Smooth muscle cell of the pulmonary artery (primary cell): ENCODE results near the gene SYDE1. TPM values are rescaled to one million over a fixed set of nuclear protein-coding genes. Genes with fewer than 3 reads are reported as not detected.

Source experiments
- total RNA-seq: library from RNA; depleted of rRNA; stranded (reverse); fragments of >200 nt; gene quantifications from 2 replicates; pipeline ENCODE4 v1.2.3, GENCODE V29; 2014

SYDE1 gene
- 42.7 and 48.6 TPM in 2 replicates for total RNA-seq

GRCh38 chr19:15107061-15108010 lies at the start of gene SYDE1:
Gene SYDE1, plus strand, starts transcription at chr19:15107401. Its CDS starts 33 bp downstream, at chr19:15107434.

GRCh38 chr19:15081911-15082310 lies 25.3 kb upstream of the SYDE1 start, which contains the start of gene OR1I1:
Gene OR1I1, plus strand, starts transcription at chr19:15082211. Its CDS starts 4,855 bp downstream, at chr19:15087066.

Other genes starting within 250 kb of the SYDE1 start
- gene OR7A17, start 221.3 kb upstream of the SYDE1 start, total RNA-seq: not detected in 2 replicates
- gene OR7C2, start 165.9 kb upstream of the SYDE1 start, total RNA-seq: not detected in 2 replicates
- not detected in 2 replicates for gene SLC1A6, start 127.5 kb upstream of the SYDE1 start, total RNA-seq
- not detected in 2 replicates for gene CASP14, start 57.9 kb upstream of the SYDE1 start, total RNA-seq
- not detected in 2 replicates for gene OR1I1, start 25.2 kb upstream of the SYDE1 start, total RNA-seq
- gene NOTCH3, start 93.6 kb downstream of the SYDE1 start, total RNA-seq: 243 and 493 TPM in 2 replicates
- gene EPHX3, start 125.0 kb downstream of the SYDE1 start, total RNA-seq: 0.07 TPM in 2 replicates
- 25.9 and 32.2 TPM in 2 replicates for gene BRD4, start 225.1 kb downstream of the SYDE1 start, total RNA-seq